HCT116 (cell line): Measurements from ENCODE around the gene TMOD1. TPM values are rescaled to one million over a fixed set of nuclear protein-coding genes. Genes with fewer than 3 reads are reported as not detected.

Experiments used
- ATAC-seq: fragments of 200-7000 bp; cut with Tn5 transposase; 2 replicates; pipeline ENCODE4 v1.9.1; 2020; ENCODE audit warnings: mild to moderate bottlenecking, moderate library complexity
- BruUV-seq: library from RNA; stranded (reverse); fragments of 400-500 nt; replicated peaks from 2 replicates; lab custom pipeline; 2021; lab: Mats Ljungman, UMichigan
- CTCF ChIA-PET: fragments of 300-600 bp; sonication (Branson Sonifier 250); formaldehyde crosslinking; loops from one replicate; lab custom pipeline; 2021; ENCODE audit warnings: antibody characterized with exemption; lab: Charles Lee
- POLR2A ChIA-PET: fragments of 300-600, 350-600 bp; sonication (Branson Sonifier 250); formaldehyde crosslinking; loops from one replicate; lab custom pipeline; 2021; ENCODE audit warnings: antibody characterized with exemption; lab: Charles Lee
- RAD21 ChIA-PET, 2 experiments: fragments of 300-600 bp; sonication (Branson Sonifier 250); formaldehyde crosslinking; loops; one replicate each; lab custom pipeline; 2023; ENCODE audit warnings: low total read pairs in 2 of 2; ENCODE audit not compliant: uncharacterized antibody in 2 of 2, unreplicated experiment in 2 of 2, low non-redundant PET in 1 of 2; lab: Charles Lee
- DNase-seq: peaks from one replicate; pipeline ENCODE4 v3.0.0-alpha.2; 2010; ENCODE audit warnings: low read depth, low spot score
- H2AFZ ChIP-seq: fragments of 200-600 bp; shearing (Covaris generic), sonication (generic); 2 replicates; pipeline ENCODE4 v1.6.1; 2017; ENCODE audit warnings: low read depth, mixed run types, mixed read lengths, antibody characterized with exemption, low read length; ENCODE audit not compliant: poor library complexity, severe bottlenecking
- H3K27ac ChIP-seq: 2 replicates; pipeline ENCODE4 v1.5.1; 2012; ENCODE audit warnings: low read depth, low read length
- H3K27me3 ChIP-seq: fragments of 200-600 bp; sonication (generic); 2 replicates; pipeline ENCODE4 v1.6.1; 2016; ENCODE audit warnings: mixed run types, low read length, mixed read lengths; ENCODE audit not compliant: insufficient read depth
- H3K36me3 ChIP-seq, 2 experiments: fragments of 200-500 bp in 1 of 2; fragments of 200-600 bp in 1 of 2; sonication (Bioruptor generic) in 1 of 2; sonication (generic) in 1 of 2; 2 replicates each; pipeline versions ENCODE4 v1.5.1 to v1.6.1; 2014 to 2016; ENCODE audit warnings: low read length in 2 of 2, inconsistent platforms in 1 of 2, mixed read lengths in 1 of 2, mixed run types in 1 of 2; ENCODE audit not compliant: insufficient read depth in 2 of 2, control insufficient read depth in 1 of 2
- H3K4me1 ChIP-seq, 2 experiments: fragments of 200-600 bp in 1 of 2; sonication (generic) in 1 of 2; 2 replicates each; pipeline versions ENCODE4 v1.5.1 to v1.6.1; 2012 to 2017; ENCODE audit warnings: low read length in 2 of 2, inconsistent platforms in 1 of 2, mild to moderate bottlenecking in 1 of 2, mixed read lengths in 1 of 2, mixed run types in 1 of 2, moderate library complexity in 1 of 2; ENCODE audit not compliant: insufficient read depth in 2 of 2, control insufficient read depth in 1 of 2
- H3K4me2 ChIP-seq: fragments of 200-600 bp; sonication (generic); 2 replicates; pipeline ENCODE4 v1.6.1; 2017; ENCODE audit warnings: mixed run types, low read length, mixed read lengths
- H3K4me3 ChIP-seq, 2 experiments: fragments of 200-600 bp in 1 of 2; sonication (generic) in 1 of 2; replicated peaks in 1 of 2; 2 replicates each; pipeline ENCODE4 v1.5.1; 2011 to 2016; ENCODE audit warnings: low read length in 2 of 2, control low read depth in 1 of 2, low read depth in 1 of 2, mild to moderate bottlenecking in 1 of 2, mixed read lengths in 1 of 2, mixed run types in 1 of 2
- H3K79me2 ChIP-seq: fragments of 200-600 bp; sonication (generic); 2 replicates; pipeline ENCODE4 v1.6.1; 2017; ENCODE audit warnings: mild to moderate bottlenecking, mixed run types, low read length, moderate library complexity, mixed read lengths; ENCODE audit not compliant: insufficient read depth
- H3K9ac ChIP-seq: fragments of 200-600 bp; sonication (generic); 2 replicates; pipeline ENCODE4 v1.6.1; 2016; ENCODE audit warnings: low read length, mixed read lengths
- H3K9me2 ChIP-seq: fragments of 200-600 bp; sonication (generic), shearing (Covaris generic); 2 replicates; pipeline ENCODE4 v1.6.1; 2017; ENCODE audit warnings: mixed run types, mild to moderate bottlenecking, moderate library complexity; ENCODE audit not compliant: insufficient read depth
- H3K9me3 ChIP-seq, 2 experiments: fragments of 200-500 bp in 1 of 2; fragments of 200-600 bp in 1 of 2; sonication (Bioruptor generic) in 1 of 2; sonication (generic) in 1 of 2; 2 replicates each; pipeline ENCODE4 v1.6.1; 2014 to 2017; ENCODE audit warnings: low read length in 2 of 2, mixed read lengths in 2 of 2, inconsistent platforms in 1 of 2, low read depth in 1 of 2, mild to moderate bottlenecking in 1 of 2, mixed run types in 1 of 2, moderate library complexity in 1 of 2; ENCODE audit not compliant: control insufficient read depth in 1 of 2, insufficient read depth in 1 of 2
- H4K20me1 ChIP-seq: fragments of 200-600 bp; sonication (generic), shearing (Covaris generic); 2 replicates; pipeline ENCODE4 v1.6.1; 2017; ENCODE audit warnings: mixed run types, mild to moderate bottlenecking, moderate library complexity; ENCODE audit not compliant: insufficient read depth
- CBX3 ChIP-seq: IDR thresholded peaks from 2 replicates; pipeline ENCODE4 v1.6.1; 2012; ENCODE audit warnings: low read depth
- CEBPB ChIP-seq: IDR thresholded peaks from 2 replicates; pipeline ENCODE4 v1.6.1; 2012; ENCODE audit warnings: low read depth
- CTCF ChIP-seq, 3 experiments: fragments of 200-600 bp in 1 of 3; sonication (generic) in 1 of 3; IDR thresholded peaks in 2 of 3; conservative IDR thresholded peaks in 1 of 3; 2 replicates each; pipeline ENCODE4 v1.5.1; 2012 to 2017; ENCODE audit warnings: low read depth in 2 of 3, low read length in 2 of 3, antibody characterized with exemption in 1 of 3, borderline replicate concordance in 1 of 3, control low read depth in 1 of 3, mild to moderate bottlenecking in 1 of 3, mixed read lengths in 1 of 3, mixed run types in 1 of 3, moderate library complexity in 1 of 3; ENCODE audit not compliant: insufficient read depth in 1 of 3
- ELF1 ChIP-seq: IDR thresholded peaks from 2 replicates; pipeline ENCODE4 v1.6.1; 2012; ENCODE audit warnings: low read depth, borderline replicate concordance
- EZH2 ChIP-seq: fragments of 200-600 bp; sonication (generic); IDR thresholded peaks from 2 replicates; pipeline ENCODE4 v1.6.1; 2017; ENCODE audit warnings: antibody characterized with exemption, mixed run types
- EZH2phosphoT487 ChIP-seq: fragments of 200-600 bp; IDR thresholded peaks from 2 replicates; pipeline ENCODE4 v1.6.1; 2018; ENCODE audit warnings: antibody characterized with exemption, borderline replicate concordance
- JUND ChIP-seq: IDR thresholded peaks from 2 replicates; pipeline ENCODE4 v1.6.1; 2012
- POLR2AphosphoS5 ChIP-seq: IDR thresholded peaks from 2 replicates; pipeline ENCODE4 v1.6.1; 2011; ENCODE audit warnings: mild to moderate bottlenecking, low read depth, low read length, moderate library complexity
- ZNF274 ChIP-seq: fragments of 200-500 bp; sonication (Bioruptor generic); IDR thresholded peaks from 2 replicates; pipeline ENCODE4 v1.6.1; 2014; ENCODE audit warnings: mild to moderate bottlenecking, low read depth, low read length, inconsistent platforms
- intact Hi-C: fragments of 100-400 bp; cut with micrococcal nuclease; formaldehyde crosslinking; loops from 2 replicates; pipeline ENCODE4 v1.10.0; 2022
- total RNA-seq: library from RNA; stranded (reverse); gene quantifications from one replicate; pipeline ENCODE4 v1.2.1, GENCODE V29; 2021; ENCODE audit not compliant: unreplicated experiment
- TF ChIP-seq, protein P1 (sequence below): IDR thresholded peaks from 2 replicates; pipeline ENCODE4 v1.6.1; 2011; ENCODE audit warnings: mild to moderate bottlenecking, low read length, moderate library complexity; ENCODE audit not compliant: insufficient replicate concordance; ENCODE audit errors: extremely low read depth
- TF ChIP-seq, protein P2 (sequence below): IDR thresholded peaks from 2 replicates; pipeline ENCODE4 v1.6.1; 2012; ENCODE audit warnings: low read depth

TMOD1 gene
- total RNA-seq, 1 experiment from 2014 or later, result 4.4 TPM

DNA sequence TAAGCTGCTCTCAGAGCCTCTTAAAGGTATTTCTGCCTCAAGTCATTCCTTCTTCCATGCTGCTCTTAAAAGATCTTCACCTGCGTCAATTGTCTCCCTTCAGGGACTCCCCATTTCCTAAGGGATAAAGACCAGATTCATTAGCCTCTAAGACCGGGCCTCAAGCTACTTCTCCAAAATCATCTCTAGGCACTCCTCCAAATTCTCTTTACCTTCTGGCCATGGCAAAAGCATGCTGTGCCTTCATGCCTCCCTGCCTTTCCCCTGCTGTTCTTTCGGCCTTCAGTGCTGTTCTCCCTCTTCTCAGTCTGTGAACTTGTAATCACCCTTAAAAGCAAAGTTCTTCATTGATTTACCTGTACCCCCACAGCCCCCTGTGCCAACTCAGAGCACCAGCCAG lies 4.4 kb downstream of the TMOD1 start:
- no peaks in the 10 kb centered on the region for H3K27me3 ChIP-seq
- no peak for ATAC-seq
- CTCF ChIA-PET, result no interaction called here
- DNase-seq, result no peak
- no peak overlapping the region for H3K9ac ChIP-seq
- H3K9me3 ChIP-seq, result no peaks in the 10 kb centered on the region
- intact Hi-C loops, result no loop called here
- H4K20me1 ChIP-seq, result no peaks in the 10 kb centered on the region
- TF ChIP-seq, protein P1, sequence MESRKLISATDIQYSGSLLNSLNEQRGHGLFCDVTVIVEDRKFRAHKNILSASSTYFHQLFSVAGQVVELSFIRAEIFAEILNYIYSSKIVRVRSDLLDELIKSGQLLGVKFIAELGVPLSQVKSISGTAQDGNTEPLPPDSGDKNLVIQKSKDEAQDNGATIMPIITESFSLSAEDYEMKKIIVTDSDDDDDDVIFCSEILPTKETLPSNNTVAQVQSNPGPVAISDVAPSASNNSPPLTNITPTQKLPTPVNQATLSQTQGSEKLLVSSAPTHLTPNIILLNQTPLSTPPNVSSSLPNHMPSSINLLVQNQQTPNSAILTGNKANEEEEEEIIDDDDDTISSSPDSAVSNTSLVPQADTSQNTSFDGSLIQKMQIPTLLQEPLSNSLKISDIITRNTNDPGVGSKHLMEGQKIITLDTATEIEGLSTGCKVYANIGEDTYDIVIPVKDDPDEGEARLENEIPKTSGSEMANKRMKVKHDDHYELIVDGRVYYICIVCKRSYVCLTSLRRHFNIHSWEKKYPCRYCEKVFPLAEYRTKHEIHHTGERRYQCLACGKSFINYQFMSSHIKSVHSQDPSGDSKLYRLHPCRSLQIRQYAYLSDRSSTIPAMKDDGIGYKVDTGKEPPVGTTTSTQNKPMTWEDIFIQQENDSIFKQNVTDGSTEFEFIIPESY, result no peak
- TF ChIP-seq, protein P2, sequence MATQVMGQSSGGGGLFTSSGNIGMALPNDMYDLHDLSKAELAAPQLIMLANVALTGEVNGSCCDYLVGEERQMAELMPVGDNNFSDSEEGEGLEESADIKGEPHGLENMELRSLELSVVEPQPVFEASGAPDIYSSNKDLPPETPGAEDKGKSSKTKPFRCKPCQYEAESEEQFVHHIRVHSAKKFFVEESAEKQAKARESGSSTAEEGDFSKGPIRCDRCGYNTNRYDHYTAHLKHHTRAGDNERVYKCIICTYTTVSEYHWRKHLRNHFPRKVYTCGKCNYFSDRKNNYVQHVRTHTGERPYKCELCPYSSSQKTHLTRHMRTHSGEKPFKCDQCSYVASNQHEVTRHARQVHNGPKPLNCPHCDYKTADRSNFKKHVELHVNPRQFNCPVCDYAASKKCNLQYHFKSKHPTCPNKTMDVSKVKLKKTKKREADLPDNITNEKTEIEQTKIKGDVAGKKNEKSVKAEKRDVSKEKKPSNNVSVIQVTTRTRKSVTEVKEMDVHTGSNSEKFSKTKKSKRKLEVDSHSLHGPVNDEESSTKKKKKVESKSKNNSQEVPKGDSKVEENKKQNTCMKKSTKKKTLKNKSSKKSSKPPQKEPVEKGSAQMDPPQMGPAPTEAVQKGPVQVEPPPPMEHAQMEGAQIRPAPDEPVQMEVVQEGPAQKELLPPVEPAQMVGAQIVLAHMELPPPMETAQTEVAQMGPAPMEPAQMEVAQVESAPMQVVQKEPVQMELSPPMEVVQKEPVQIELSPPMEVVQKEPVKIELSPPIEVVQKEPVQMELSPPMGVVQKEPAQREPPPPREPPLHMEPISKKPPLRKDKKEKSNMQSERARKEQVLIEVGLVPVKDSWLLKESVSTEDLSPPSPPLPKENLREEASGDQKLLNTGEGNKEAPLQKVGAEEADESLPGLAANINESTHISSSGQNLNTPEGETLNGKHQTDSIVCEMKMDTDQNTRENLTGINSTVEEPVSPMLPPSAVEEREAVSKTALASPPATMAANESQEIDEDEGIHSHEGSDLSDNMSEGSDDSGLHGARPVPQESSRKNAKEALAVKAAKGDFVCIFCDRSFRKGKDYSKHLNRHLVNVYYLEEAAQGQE, result no peak
- TF ChIP-seq CTCF (IDR thresholded peaks at IDR 0.05 in 2 of 3, conservative IDR thresholded peaks at IDR 0.05 in 1 of 3; ENCODE audit: borderline replicate concordance in 1 of 3, insufficient read depth in 1 of 3, low read depth in 2 of 3, low read length in 2 of 3) (no peak), EZH2phosphoT487 (no peak), CEBPB (no peak), POLR2AphosphoS5 (no peak), ELF1 (no peak), CBX3 (no peak), ZNF274 (no peak), EZH2 (no peak), JUND (no peak)
- TF ChIP-seq, all 23 proteins: peak for 0
- POLR2A ChIA-PET, result no interaction called here
- no peaks in the 10 kb centered on the region for H3K36me3 ChIP-seq
- H3K9me2 ChIP-seq, result no peaks in the 10 kb centered on the region
- no TSS peak for BruUV-seq
- H3K79me2 ChIP-seq, result no peaks in the 10 kb centered on the region
- H3K4me2 ChIP-seq, result no peak overlapping the region
- no peak overlapping the region for H3K27ac ChIP-seq
- H3K4me3 ChIP-seq, result no peak overlapping the region
- RAD21 ChIA-PET, result no interaction called here
- H2AFZ ChIP-seq, result no peak overlapping the region
- H3K4me1 ChIP-seq, result peaks cover 0 to 18% of the 10 kb centered on the region in 2 experiments; a peak in 1 of 4 replicates
